ENCODE data around the gene KCTD4.
"Not testable (repeated sequence)": the region's sequence is repeated elsewhere in the genome, so short reads cannot be mapped to it uniquely, and the experiment has no call there.

The KCTD4 gene

DNA sequence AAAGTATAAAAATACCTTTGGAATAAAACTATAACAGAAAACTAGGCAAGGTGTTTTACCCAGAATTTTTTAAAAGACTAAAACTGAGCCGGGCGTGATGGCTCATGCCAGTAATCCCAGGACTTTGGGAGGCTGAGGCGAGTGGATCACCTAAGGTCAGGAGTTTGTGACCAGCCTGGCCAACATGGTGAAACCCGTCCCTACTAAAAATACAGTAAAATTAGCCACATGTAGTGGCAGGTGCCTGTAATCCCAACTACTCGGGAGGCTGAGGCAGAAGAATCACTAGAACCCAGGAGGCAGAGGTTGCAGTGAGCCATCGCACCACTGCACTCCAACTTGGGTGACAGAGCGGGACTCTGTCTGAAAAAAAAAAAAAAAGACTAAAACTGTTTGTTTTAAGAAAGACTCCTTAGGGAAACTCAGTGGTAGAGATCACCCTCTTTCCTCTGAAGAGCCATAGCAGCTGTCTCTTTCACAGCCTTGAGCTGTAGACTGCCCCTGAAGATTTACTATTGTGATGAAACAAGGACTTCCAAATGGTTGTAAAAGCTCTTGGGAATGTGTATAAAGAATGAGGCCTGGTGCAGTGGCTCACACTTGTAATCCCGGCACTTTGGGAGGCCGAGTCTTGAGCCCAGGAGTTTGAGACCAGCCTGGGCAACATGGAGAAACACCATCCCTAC, 14.7 kb upstream of the KCTD4 start:
- DNase-seq: no peak

DNA sequence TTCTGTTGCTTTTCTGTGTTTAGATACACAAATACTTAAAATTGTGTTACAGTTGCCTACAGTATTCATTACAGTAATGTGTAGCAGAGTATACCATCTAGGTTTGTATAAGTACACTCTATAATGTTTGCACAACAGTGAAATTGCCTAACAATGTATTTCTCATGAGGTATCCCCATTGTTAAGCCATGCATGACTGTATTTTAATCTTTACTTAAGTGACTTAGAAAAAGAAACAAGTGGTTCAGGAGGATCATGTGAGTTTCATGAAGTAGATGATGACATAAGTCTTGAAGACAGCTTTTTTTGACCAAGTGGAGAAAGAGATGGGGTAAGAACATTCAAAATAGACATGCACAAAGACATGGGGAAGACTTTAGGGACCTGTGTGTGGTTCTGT, 8.4 kb upstream of the KCTD4 start:
- no peak for DNase-seq

DNA sequence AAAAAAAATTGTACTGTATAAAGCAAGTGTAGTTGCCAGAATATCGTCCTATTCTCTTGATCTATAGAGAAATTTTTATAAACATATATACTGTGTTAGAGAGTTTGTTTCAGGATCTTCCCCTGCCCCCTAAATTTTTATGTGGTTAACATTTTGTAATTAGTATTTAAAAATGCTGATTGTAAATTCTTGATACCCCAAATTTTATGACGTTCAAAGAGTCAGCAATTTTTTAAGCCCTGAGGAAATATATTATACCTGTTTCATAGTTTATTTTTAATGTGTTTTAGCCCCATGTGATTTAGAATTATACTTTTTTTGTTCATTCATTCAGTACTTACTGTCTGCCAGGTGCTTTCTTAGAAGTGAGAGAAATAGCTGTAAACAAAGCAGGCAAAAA, 7.3 kb upstream of the KCTD4 start:
- DNase-seq: no peak

DNA sequence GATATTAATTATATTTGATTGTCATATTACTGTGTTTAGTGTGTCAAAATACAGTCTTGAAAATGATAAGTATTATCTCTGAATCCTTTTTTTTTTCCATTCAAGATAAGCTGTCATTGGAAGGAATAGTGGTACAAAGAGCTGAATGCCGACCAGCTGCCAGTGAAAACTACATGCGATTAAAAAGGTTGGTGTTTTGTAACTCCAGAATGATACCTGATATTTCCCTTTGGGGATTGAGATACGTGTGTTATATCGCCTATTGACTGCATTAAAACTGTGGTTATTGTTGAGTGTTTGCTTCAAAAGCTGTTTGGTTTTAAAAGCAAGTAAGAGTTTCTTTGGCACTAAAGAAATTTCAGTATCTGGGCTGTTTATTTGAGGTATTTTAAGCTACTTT, 6.5 kb upstream of the KCTD4 start:
- no peak for DNase-seq

DNA sequence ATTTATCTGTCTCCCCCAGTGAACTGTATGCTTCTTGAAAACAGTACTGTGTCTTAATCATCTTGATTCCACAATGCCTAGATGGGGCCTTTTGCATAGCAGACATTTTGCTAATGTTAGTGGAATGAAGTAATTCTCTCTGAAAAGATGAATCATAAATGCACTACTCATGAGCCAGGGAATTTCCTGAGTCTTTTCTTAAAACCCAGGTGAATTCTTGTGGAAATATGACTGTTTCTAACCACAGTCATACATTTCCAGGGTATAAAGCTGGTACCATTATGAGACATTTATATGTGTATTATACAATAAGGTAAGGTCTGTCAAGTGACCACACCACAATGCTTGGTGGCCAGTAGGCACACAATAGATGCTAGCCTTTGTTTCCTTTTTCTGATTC, 5.5 kb upstream of the KCTD4 start:
- no peak for DNase-seq

DNA sequence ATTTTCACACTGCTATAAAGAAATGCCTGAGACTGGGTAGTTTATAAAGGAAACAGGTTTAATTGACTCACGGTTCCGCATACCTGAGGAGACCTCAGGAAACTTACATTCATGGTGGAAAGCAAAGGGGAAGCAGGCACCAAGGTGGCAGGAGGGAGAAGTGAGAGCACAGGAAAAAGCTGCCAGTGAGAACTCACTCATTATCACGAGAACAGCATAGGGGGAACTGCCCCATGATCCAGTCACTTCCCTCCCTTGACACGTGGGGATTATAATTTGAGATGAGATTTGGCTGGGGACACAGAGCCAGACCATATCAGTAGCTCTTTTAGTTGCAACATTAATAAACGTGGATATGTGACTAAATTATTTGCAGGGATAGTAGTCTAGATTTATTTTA, 4.3 kb upstream of the KCTD4 start:
- no peak for DNase-seq

DNA sequence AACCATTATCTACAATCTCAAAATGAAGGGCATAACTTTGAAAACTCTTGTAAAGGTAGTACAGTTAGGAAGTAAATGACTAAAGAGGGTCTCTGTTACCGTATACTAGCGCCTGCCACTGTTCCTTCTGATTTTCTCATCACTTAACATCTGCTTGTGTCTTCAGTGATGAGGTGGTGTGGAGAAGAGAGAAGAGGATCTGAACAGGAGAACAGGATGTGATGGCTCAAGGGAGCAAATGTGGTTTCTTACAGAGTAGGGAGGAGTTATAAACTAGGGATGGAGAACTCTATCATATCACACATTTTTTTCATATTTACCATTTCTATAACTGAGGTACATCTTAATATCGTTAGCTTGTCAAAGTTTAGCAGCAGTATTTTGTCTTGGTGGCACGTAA, 1.1 kb downstream of the KCTD4 start:
- no peak for DNase-seq

DNA sequence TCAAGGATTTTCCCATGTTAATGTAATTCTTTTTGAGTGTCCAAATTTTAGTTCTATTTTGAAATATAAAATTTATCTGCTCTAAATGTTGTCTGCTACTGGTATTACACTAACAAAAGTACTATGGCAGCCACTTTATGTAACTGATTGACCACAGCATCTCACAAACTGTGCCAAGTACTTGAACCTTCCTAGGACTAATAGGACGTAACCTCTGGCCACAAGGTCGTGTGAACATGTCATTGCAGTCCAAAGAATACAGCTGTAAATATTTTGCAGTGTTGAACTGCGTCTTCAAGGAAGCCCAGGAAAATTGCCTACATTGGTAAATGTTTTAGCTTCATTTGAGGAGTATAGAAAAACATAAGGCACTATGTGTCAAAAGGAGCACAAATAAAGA, 1.9 kb downstream of the KCTD4 start:
- no peak for DNase-seq

DNA sequence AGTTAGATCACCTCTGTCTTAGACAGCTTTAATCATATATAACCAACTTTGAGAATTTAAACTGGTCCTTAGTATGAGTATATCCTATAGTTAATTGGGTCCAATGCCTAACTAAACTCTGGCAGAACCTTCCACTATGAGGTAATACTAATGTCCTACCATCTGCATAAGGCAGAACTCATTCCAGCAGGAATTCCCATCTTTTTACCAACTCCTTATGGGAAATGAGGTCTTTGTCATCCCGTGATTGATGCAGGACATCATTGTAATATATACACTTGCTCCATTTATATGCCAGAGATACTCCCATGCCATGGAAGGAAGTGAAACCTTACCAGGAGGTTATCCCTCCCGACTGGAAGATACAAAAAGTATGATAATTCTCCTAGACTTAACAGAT, 2.8 kb downstream of the KCTD4 start:
- DNase-seq: no peak

DNA sequence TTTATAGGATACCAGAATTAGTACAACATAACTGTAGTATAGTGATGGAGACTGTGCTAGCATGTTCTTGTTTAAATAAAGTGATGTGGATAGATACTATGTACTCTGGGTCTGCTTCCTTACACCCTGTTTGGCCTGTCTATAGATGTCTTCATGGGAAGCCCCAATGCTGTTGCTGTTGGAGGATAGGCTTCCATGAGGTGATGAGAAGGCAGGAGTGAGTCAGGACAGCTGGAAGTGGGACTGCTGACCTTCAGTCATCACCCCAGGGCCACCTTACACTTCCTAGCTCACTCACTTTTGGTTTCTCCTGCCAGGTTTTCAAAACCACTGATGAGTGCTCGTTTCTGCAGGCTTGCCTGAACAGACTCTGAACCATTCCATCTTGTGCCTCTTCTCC, 4.2 kb downstream of the KCTD4 start:
- no peak for DNase-seq

DNA sequence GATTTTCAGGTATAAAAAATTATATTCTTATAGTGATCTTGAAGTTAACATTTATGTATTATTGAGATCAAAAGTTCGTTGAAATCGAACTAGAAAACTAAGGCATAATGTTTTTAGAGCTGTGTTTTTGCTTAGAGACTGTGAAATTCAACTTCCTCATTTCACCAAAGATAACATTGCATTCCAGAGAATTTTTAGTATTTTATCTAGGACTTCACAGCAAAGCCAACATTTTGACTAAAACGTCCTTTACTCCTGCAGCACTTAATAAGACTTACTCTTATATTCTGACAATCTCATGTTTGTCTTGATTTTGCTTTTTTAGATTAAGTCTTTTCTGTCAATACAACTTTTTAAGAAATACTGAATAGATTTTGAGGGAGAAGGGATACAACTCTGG, 4.7 kb downstream of the KCTD4 start:
- no peak for DNase-seq

DNA sequence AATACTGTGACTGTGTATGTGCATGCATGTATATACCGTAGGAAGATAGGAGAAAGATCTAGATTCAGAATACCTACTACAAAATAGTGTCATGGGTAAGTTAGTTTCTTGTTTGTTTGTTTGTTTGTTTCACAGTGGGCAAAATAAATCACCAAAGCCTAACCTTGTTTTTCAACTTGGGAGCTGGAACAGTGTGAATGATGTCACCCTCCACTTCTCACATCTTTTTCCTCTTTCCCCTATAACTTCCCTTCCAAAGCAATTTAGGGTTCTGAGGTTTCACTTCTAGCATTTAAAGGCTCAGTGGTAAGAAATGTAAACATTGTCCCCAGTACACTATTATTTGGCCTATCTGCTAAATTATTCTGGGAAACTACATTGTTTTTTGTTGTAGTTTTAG, 5.4 kb downstream of the KCTD4 start:
- no peak for DNase-seq

DNA sequence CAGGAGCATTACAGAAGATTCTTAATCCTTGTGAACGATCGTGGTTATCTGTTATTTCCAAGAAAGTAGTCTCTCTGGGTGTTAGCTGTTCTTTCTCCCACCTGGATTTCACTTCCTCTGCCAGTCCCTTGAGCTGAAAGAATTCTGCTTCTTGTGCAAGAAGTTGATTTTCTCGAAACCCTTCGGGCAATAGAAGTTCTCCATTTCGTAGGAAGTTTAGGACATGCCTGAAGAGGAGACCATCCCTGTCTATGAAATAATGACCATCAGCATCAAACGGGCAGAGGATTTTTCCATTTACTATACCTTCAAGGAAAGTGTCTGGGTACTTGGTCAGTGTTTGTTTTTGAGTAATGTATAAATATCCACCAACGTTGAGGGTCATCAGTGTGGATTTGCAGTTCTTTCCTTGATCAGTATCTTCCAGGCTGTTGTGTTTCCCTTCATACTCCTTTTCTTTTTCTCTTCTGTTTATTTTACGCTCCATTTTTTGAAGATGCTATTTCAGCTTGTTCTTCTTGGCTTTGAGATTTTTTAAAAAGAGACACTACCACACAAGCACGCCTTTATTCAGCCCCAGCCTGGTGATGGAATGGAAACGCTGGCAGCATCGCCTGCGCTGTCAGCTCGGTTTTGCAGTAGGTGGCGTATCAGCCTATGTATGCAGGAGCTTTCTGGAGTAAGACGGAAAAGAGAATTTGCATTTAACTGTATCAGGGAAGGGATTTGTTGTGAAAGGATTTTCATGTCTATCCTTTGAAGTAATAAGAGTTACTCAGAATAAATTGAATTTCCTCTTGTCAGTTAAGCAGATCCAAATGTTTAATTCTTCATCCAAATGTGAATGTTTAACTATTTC, 6.5 kb downstream of the KCTD4 start:
- DNase-seq: no peak

DNA sequence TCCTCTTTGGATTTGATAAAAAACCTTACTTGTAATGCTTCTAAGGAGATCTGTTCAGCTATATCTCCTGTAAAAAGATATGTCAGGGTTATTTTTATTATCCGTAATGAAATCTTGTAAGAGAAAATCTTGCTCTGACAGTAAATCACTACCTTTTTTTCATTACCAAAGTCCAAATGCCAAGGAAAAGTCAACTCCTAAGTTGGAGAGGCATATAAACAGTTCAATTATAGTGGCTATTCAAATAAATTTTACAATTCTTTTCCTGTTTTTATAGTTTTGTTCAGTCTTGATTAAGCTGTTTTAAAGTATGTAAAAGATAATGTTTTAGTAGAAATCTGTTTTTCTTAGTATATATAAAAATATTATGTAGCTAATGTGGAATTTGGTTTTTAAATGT, 9.0 kb downstream of the KCTD4 start:
- DNase-seq: no peak

DNA sequence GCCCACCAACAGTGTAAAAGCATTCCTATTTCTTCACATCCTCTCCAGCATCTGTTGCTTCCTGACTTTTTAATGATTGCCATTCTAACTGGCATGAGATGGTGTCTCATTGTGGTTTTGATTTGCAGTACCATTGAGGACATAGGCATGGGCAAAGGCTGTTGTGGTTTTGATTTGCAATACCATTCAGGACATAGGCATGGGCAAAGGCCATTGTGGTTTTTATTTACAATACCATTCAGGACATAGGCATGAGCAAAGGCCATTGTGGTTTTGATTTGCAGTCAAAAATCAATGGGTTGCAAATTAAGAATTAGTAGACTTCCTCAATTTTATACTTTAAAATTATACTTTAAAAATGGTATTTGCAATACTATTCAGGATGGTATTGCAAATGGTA, 11.3 kb downstream of the KCTD4 start:
- DNase-seq: not testable (repeated sequence)

DNA sequence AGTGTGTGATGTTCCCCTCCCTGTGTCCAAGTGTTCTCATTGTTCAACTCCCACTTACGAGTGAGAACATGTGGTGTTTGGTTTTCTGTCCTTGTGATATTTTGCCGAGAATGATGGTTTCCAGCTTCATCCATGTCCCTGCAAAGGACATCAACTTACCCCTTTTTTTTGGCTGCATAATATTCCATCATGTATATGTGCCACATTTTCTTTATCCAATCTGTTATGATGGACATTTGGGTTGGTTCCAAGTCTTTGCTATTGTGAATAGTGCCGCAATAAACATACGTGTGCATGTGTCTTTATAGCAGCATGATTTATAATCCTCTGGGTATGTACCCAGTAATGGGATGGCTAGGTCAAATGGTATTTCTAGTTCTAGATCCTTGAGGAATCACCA, 11.8 kb downstream of the KCTD4 start:
- not testable (repeated sequence) for DNase-seq

DNA sequence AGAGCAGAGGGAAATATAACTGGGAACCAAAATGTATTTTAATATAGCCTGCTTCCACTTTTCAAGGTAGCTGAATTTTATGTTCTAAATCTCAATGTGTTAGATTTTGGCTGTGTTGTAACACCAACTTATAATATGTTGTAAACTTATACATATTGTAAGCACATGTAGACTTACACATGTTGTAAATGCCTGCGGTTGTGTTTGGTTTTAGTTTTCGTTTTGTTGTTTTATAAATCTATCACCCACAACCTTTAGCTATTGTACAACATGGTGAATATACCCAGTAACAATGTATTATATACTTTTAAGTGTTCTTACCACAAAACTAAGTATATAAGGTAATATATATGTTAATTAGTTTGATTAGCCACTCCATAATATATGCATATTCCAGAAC, 15.6 kb downstream of the KCTD4 start:
- no peak for DNase-seq

DNA sequence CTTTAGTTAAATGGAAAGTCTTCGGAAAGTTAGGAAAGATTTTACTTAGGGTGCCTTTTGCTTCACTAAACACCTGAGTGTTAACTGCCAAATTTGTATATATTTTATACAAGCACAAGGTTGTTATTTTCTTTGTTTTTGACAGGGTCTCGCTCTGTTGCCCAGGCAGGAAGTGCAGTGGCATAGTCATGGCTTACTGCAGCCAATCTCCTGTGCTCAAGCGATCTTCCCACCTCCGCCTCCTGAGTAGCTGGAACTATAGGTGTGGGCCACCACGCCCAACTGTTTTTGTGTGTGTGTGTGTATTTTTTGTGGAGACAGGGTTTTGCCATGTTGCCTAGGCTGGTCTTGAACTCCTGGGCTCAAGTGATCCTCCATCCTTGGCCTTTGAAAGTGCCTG, 16.2 kb downstream of the KCTD4 start:
- DNase-seq: no peak

DNA sequence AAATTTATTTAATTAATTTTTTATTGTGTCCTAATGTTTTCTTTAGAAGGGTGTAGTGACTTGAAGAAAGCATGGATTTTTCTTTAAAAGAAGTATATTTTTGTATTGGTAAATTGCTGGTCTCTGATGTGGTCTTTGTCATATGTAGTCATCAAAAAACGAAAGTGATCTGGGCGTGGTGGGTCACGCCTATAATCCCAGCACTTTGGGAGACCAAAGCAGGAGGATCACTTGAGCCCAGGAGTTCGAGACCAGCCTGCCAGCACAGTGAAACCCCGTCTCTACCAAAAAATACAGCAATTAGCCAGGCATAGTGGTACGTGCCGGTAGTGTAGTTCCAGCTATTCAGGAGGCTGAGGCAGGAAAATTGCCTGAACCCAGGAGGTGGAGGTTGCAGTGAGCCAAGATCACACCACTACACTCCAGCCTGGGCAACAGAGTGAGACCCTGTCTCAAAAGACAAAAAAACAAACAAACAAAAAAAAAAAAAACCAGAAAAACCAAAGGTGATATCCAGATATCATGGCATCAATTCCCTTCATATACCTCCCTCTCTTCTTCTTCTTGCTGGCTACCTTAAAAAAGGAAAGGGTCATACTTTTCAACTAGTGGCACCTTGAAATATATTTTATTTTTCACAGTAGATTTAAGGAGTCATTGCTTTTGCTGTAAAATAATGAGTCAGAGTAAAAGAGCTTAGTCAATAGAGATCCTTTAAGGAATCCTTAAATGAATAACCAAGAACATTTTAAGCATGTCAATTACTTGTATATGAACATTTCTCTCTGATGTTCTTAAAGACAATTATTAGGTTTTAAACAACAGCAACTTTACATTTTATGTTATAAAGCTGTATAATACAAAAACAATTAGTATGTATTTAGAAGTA, 19.9 kb downstream of the KCTD4 start:
- DNase-seq: no peak

DNA sequence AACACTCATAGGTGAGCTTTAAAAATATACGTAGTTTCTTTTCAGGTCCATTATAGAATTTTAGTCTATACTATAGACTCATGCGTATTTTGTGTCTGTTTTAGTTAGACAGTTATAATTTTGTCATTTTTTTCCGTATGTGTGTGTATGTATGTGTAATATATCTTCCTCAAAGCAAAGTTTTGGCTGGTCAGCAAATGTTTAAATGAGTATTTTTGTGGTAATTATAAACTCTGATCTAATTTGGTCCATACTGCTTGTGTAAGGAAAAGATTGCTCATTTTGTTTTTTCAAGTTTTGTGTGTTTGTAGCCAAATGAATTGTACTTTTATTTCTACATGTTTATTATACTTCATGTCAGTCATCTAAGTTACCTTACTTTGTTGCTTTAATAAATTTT, 20.5 kb downstream of the KCTD4 start:
- no peak for DNase-seq

DNA sequence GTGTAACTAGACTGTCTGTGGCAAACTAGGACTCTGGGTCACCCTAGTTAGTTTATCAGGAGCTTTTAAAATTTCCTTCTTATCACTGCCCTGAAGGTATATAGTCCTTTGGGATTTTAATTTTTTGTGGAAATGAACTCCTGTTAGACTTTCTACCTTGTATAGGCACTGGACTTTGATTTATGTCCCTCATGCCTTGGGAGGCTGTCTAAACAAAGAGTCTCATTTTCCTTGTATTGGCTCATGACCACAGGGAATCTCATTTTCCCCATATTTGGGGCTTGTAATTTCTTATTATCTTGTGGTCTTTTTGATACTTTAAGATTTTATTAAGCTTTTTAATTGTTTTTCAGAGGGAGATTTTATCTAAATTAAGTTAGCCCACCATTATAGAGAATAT, 21.4 kb downstream of the KCTD4 start:
- DNase-seq: no peak

DNA sequence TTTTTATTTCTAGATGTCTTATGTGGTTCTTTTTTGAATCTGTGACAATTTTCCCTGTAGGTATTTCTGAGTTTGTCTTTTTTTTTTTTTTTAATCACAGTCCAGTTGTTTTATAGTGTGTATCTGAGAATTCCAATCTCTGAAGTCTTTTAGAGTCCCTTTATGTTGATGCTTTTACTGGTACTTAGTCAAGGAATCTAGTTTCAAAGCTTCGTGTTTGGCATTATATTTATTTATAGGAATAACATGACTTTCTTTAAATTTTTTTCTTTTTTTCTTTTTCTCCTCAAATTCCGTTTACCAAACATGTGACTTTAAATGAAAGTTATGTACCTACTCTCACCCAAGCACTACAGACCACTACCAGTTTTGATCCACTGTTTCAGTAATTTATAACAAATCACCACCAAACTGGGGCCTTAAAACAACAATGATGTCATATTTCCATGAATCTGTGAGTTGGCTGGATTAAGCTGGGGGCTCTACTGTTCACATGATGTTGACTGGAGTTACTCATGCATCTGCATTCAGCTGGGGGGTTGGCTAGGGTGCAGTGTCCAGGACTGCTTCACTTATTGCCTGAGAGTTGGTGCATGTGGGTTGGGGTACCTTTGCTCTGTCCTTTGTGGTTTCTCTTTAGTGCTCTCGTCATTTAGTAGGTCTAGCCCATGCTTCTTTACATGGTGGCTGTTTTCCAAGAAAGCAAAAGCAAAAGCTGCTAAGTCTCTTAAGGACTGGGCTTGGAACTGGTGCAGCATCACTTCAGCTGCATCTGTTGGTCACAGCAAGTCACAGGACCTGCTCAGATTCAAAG, 22.3 kb downstream of the KCTD4 start:
- no peak for DNase-seq

DNA sequence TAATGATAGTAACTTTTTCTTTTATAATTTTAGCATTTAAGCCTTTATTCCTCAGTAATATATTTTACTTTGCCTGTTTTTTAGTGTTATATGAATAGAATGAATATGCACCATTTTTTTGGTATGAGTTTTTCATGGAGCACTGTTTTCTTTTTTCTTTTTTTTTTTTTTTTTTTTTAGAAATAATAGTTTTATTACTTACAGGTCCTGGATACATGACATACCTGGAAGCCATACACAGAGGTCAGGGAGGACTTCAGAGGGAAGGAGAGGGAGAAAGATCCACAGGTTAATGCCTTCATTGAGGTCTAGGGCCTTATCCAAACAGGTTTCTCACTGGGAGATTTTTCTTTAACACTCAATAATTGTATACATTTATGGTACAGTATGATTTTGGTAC, 26.4 kb downstream of the KCTD4 start:
- DNase-seq: no peak

All from activated CD4-positive, alpha-beta T cell treated with anti-CD3 and anti-CD28 coated beads for 1 hour (primary cell).